GM10248 (cell line): Measurements from ENCODE around the gene DMRTB1.

Experiments
- CTCF ChIA-PET: fragments of 300-600 bp; sonication (Branson Sonifier 250); formaldehyde crosslinking; extraction: SDS; loops from one replicate; lab custom pipeline; 2021; ENCODE audit warnings: antibody characterized with exemption; lab: Yijun Ruan, JAX
- POLR2A ChIA-PET: fragments of 350-650 bp; sonication (Branson Sonifier 250); formaldehyde crosslinking; extraction: SDS; loops from one replicate; lab custom pipeline; 2020; ENCODE audit warnings: antibody characterized with exemption; lab: Yijun Ruan, JAX
- DNase-seq: peaks from one replicate; pipeline ENCODE4 v3.0.0; 2012; ENCODE audit errors: extremely low spot score
- TF ChIP-seq, protein P1 (sequence below): IDR thresholded peaks from 2 replicates; pipeline ENCODE4 v1.5.1; 2012; ENCODE audit warnings: mild to moderate bottlenecking, low read depth; ENCODE audit errors: extremely low read depth, missing control alignments, control extremely low read depth

Gene DMRTB1

GRCh38 chr1:53447413-53447812 lies 11.8 kb upstream of the DMRTB1 start:
- ChIA-PET POLR2A (no interaction called here), CTCF (interaction anchor here (1.0 to 3.5 kb wide), 5 partner anchors 9 to 37 kb away, joined by 3 to 17 read pairs (median 4); no protein-coding TSS in a partner anchor)
- no peak for DNase-seq
- TF ChIP-seq, protein P1, sequence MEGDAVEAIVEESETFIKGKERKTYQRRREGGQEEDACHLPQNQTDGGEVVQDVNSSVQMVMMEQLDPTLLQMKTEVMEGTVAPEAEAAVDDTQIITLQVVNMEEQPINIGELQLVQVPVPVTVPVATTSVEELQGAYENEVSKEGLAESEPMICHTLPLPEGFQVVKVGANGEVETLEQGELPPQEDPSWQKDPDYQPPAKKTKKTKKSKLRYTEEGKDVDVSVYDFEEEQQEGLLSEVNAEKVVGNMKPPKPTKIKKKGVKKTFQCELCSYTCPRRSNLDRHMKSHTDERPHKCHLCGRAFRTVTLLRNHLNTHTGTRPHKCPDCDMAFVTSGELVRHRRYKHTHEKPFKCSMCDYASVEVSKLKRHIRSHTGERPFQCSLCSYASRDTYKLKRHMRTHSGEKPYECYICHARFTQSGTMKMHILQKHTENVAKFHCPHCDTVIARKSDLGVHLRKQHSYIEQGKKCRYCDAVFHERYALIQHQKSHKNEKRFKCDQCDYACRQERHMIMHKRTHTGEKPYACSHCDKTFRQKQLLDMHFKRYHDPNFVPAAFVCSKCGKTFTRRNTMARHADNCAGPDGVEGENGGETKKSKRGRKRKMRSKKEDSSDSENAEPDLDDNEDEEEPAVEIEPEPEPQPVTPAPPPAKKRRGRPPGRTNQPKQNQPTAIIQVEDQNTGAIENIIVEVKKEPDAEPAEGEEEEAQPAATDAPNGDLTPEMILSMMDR: no peak

GRCh38 chr1:53448241-53448841 lies 10.9 kb upstream of the DMRTB1 start:
- ChIA-PET CTCF (interaction anchor here (1.0 to 3.5 kb wide), 5 partner anchors 8 to 37 kb away, joined by 3 to 17 read pairs (median 4); no protein-coding TSS in a partner anchor), POLR2A (no interaction called here)
- TF ChIP-seq, protein P1: no peak
- no peak for DNase-seq

GRCh38 chr1:53449021-53449420 lies 10.2 kb upstream of the DMRTB1 start:
- DNase-seq: no peak
- POLR2A ChIA-PET: no interaction called here
- CTCF ChIA-PET: interaction anchor here (1.5 to 3.5 kb wide), 4 partner anchors 13 to 36 kb away, joined by 3 to 17 read pairs (median 4); no protein-coding TSS in a partner anchor
- TF ChIP-seq, protein P1: no peak

DNA sequence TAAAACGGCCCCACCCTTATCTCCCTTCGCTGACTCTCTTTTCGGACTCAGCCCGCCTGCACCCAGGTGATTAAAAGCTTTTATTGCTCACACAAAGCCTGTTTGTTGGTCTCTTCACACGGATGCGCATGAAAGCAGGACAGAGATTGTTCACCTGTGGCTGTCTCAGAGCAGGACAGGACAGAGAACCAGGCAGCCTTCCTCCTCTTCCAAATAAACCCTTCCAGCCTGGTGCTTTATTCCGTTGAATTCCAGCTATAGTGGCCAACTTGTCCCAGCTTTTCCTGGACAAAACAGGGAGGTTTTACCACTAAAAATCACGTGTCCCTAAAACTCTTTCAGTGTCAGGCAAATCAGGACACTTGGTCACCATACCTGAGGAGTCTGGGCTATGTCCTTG lies 9.5 kb upstream of the DMRTB1 start:
- POLR2A ChIA-PET: no interaction called here
- TF ChIP-seq, protein P1: no peak
- CTCF ChIA-PET: interaction anchor here (0.8 to 3.5 kb wide), 5 partner anchors 12 to 38 kb away, joined by 3 to 17 read pairs (median 3); no protein-coding TSS in a partner anchor
- DNase-seq: no peak

DNA sequence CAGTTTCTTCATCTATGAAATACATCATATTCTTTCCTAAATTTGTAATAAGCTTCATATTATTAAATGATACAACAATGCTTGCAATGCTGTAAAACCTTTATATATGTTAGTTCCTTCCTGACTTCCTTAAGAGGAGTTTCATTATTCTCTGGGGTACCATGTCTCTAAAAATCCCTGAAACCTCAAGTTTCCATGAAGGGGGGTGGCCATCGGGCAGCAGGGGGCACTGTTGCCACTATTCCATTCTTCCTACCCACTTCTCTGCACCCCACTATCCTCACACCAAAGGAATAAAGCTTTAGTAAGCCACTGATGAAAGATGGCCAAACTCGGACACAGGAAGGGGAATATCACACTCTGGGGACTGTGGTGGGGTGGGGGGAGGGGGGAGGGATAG lies 9.0 kb upstream of the DMRTB1 start:
- ChIA-PET POLR2A (no interaction called here), CTCF (interaction anchor here (0.8 to 3.5 kb wide), 5 partner anchors 12 to 37 kb away, joined by 3 to 17 read pairs (median 3); no protein-coding TSS in a partner anchor)
- no peak for DNase-seq
- TF ChIP-seq, protein P1: no peak

DNA sequence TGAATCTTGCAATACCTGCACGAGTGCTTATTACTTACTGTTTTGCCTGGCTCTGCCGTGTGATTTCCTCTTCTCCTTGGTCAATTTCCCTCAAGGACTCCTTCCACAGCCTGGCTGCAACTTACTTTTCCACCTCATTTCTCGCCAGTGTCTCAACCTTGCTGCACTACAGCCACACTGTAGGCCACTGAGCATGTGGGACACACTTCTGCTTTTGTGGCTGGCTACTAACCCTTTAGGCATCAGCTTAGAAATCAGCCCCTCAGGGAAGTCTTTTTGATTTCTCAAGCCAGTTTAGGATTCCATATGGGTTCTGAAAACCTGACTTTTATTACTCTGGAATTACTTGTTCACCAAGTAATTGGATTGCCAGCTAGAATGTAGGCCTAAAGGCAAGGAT lies 5.2 kb upstream of the DMRTB1 start:
- CTCF ChIA-PET: interaction anchor here (2.2 kb wide), 1 partner anchor 10 kb away, joined by 6 read pairs; no protein-coding TSS in a partner anchor
- TF ChIP-seq, protein P1: no peak
- POLR2A ChIA-PET: no interaction called here
- DNase-seq: no peak
